Stomach smooth muscle (tissue), 2 donors: ENCODE results near the gene ITM2B.
"Not testable (repeated sequence)": the region's sequence is repeated elsewhere in the genome, so short reads cannot be mapped to it uniquely, and the experiment has no call there.

Experiments
- H3K27ac ChIP-seq: one replicate; pipeline ENCODE4 v1.7.0; 2013; ENCODE audit warnings: mild to moderate bottlenecking, low read length, inconsistent platforms
- H3K27me3 ChIP-seq, 2 donors: one replicate each; pipeline ENCODE4 v1.7.0; 2013; ENCODE audit warnings: low read length in 2 of 2; ENCODE audit not compliant: insufficient read depth in 2 of 2, control insufficient read depth in 1 of 2
- H3K36me3 ChIP-seq, 2 donors: one replicate each; pipeline ENCODE4 v1.7.0; 2013; ENCODE audit warnings: low read length in 2 of 2; ENCODE audit not compliant: control insufficient read depth in 2 of 2, insufficient read depth in 2 of 2
- H3K4me1 ChIP-seq: one replicate; pipeline ENCODE4 v1.7.0; 2013; ENCODE audit warnings: low read length; ENCODE audit not compliant: control insufficient read depth, insufficient read depth
- H3K4me3 ChIP-seq, 2 donors: one replicate each; pipeline ENCODE4 v1.7.0; 2013; ENCODE audit warnings: low read length in 2 of 2
- H3K9ac ChIP-seq, 2 donors: one replicate each; pipeline ENCODE4 v1.7.0; 2013; ENCODE audit warnings: low read length in 2 of 2, mild to moderate bottlenecking in 1 of 2
- H3K9me3 ChIP-seq, 2 donors: one replicate each; pipeline ENCODE4 v1.7.0; 2013; ENCODE audit warnings: low read length in 2 of 2; ENCODE audit not compliant: control insufficient read depth in 2 of 2
- donor health status: healthy.
- donor health status: Pancreatic carcinoma.

Gene ITM2B

GRCh38 chr13:48230541-48230940 is 2.5 kb upstream of the ITM2B start:
- Histone ChIP-seq H3K36me3 (no peaks in the 10 kb centered on the region), H3K9me3 (no peaks in the 10 kb centered on the region), H3K9ac (no peak overlapping the region), H3K4me1 (no peaks in the 10 kb centered on the region), H3K27ac (no peak overlapping the region), H3K4me3 (no peak overlapping the region), H3K27me3 (no peaks in the 10 kb centered on the region)

GRCh38 chr13:48231080-48231479 is 1.9 kb upstream of the ITM2B start:
- H3K27ac ChIP-seq: no peak overlapping the region
- no peaks in the 10 kb centered on the region for H3K27me3 ChIP-seq

GRCh38 chr13:48231933-48232332 is 1.1 kb upstream of the ITM2B start:
- no peaks in the 10 kb centered on the region for H3K27me3 ChIP-seq
- H3K4me1 ChIP-seq: peaks cover 9% of the 10 kb centered on the region
- H3K4me3 ChIP-seq: peak overlapping the region in 1 of 2 donors; percentile 99
- no peaks in the 10 kb centered on the region for H3K36me3 ChIP-seq
- H3K27ac ChIP-seq: no peak overlapping the region
- no peak overlapping the region for H3K9ac ChIP-seq
- no peaks in the 10 kb centered on the region for H3K9me3 ChIP-seq

More at GRCh38 chr13:48231080-48231479, 1.9 kb upstream of the ITM2B start:
- no peak overlapping the region for H3K4me3 ChIP-seq
- H3K4me1 ChIP-seq: peaks cover 3% of the 10 kb centered on the region
- no peaks in the 10 kb centered on the region for H3K36me3 ChIP-seq
- no peaks in the 10 kb centered on the region for H3K9me3 ChIP-seq
- no peak overlapping the region for H3K9ac ChIP-seq

GRCh38 chr13:48232420-48233045 is 473 bp upstream of the ITM2B start:
- H3K4me1 ChIP-seq: peaks cover 11% of the 10 kb centered on the region
- H3K36me3 ChIP-seq: no peaks in the 10 kb centered on the region
- no peaks in the 10 kb centered on the region for H3K9me3 ChIP-seq
- peak overlapping the region; percentile 89 for H3K27ac ChIP-seq
- no peaks in the 10 kb centered on the region for H3K27me3 ChIP-seq
- peak overlapping the region; percentile 84 to 99 for H3K4me3 ChIP-seq
- H3K9ac ChIP-seq: peak overlapping the region; percentile 70 to 78

- peak overlapping the region; percentile 98 to 99 for H3K4me3 ChIP-seq
- peaks cover 11% of the 10 kb centered on the region for H3K4me1 ChIP-seq
- peak overlapping the region; percentile 94 to 97 for H3K9ac ChIP-seq
Observed at GRCh38 chr13:48233889-48234488, 983 bp downstream of the ITM2B start.

GRCh38 chr13:48234566-48235340 is 1.7 kb downstream of the ITM2B start:
- peak overlapping the region; percentile 68 to 97 for H3K9ac ChIP-seq
- no peaks in the 10 kb centered on the region for H3K9me3 ChIP-seq
- no peaks in the 10 kb centered on the region for H3K36me3 ChIP-seq
- H3K4me3 ChIP-seq: peak overlapping the region; percentile 98 to 99
- peaks cover 11% of the 10 kb centered on the region for H3K4me1 ChIP-seq
- H3K27ac ChIP-seq: peak overlapping the region; percentile 41
- no peaks in the 10 kb centered on the region for H3K27me3 ChIP-seq

More at GRCh38 chr13:48233889-48234488, 983 bp downstream of the ITM2B start:
- no peaks in the 10 kb centered on the region for H3K27me3 ChIP-seq
- H3K27ac ChIP-seq: peak overlapping the region; percentile 89
- H3K36me3 ChIP-seq: no peaks in the 10 kb centered on the region
- no peaks in the 10 kb centered on the region for H3K9me3 ChIP-seq

GRCh38 chr13:48235341-48236135 is 2.5 kb downstream of the ITM2B start:
- Histone ChIP-seq H3K9me3 (no peaks in the 10 kb centered on the region), H3K27ac (peak overlapping the region; percentile 41), H3K4me1 (peaks cover 11% of the 10 kb centered on the region), H3K4me3 (peak overlapping the region; percentile 98 to 99), H3K9ac (peak overlapping the region; percentile 68 to 73), H3K36me3 (no peaks in the 10 kb centered on the region), H3K27me3 (no peaks in the 10 kb centered on the region)

GRCh38 chr13:48236528-48237353 is 3.7 kb downstream of the ITM2B start:
- H3K36me3 ChIP-seq: no peaks in the 10 kb centered on the region
- H3K9me3 ChIP-seq: no peaks in the 10 kb centered on the region
- H3K4me3 ChIP-seq: peak overlapping the region; percentile 98 to 99
- H3K4me1 ChIP-seq: peaks cover 11% of the 10 kb centered on the region
- H3K27me3 ChIP-seq: no peaks in the 10 kb centered on the region
- H3K9ac ChIP-seq: peak overlapping the region in 1 of 2 donors; percentile 7
- H3K27ac ChIP-seq: peak overlapping the region; percentile 7

- H3K27me3 ChIP-seq, H3K4me3 ChIP-seq, H3K36me3 ChIP-seq, H3K9me3 ChIP-seq, H3K9ac ChIP-seq, H3K27ac ChIP-seq: not testable (repeated sequence)
- H3K4me1 ChIP-seq: peaks cover 11% of the 10 kb centered on the region
Observed at GRCh38 chr13:48239369-48239768, 6.4 kb downstream of the ITM2B start.

- no peak overlapping the region for H3K27ac ChIP-seq
- H3K36me3 ChIP-seq: no peaks in the 10 kb centered on the region
- H3K9ac ChIP-seq: no peak overlapping the region
- H3K27me3 ChIP-seq: no peaks in the 10 kb centered on the region
- peaks cover 5% of the 10 kb centered on the region for H3K4me1 ChIP-seq
- no peak overlapping the region for H3K4me3 ChIP-seq
- H3K9me3 ChIP-seq: no peaks in the 10 kb centered on the region
Observed at GRCh38 chr13:48241651-48242050, 8.6 kb downstream of the ITM2B start.
